PC-9 (cell line): Measurements from ENCODE around the gene CLEC16A. TPM values are rescaled to one million over a fixed set of nuclear protein-coding genes. Genes with fewer than 3 reads are reported as not detected.

Experiments
- BruUV-seq: library from RNA; stranded (reverse); fragments of 400-500 nt; replicated peaks from 2 replicates; lab custom pipeline; 2021; lab: Mats Ljungman, UMichigan
- CTCF ChIA-PET: fragments of 300-600 bp; sonication (Branson Sonifier 250); formaldehyde crosslinking; loops from one replicate; lab custom pipeline; 2022; ENCODE audit warnings: antibody characterized with exemption; lab: Charles Lee
- POLR2A ChIA-PET: fragments of 300-600 bp; sonication (Branson Sonifier 250); formaldehyde crosslinking; loops from one replicate; lab custom pipeline; 2022; ENCODE audit warnings: antibody characterized with exemption; ENCODE audit not compliant: unreplicated experiment; lab: Charles Lee
- DNase-seq, 2 experiments: peaks; one replicate each; pipeline versions ENCODE4 v3.0.0 to v3.0.0-alpha.2; 2015 to 2022; ENCODE audit warnings: mixed read lengths in 1 of 2
- H2AFZ ChIP-seq: fragments of 200-600 bp; sonication (generic); 2 replicates; pipeline ENCODE4 v1.8.1; 2017; ENCODE audit warnings: antibody characterized with exemption
- H3F3A ChIP-seq: fragments of 200-600 bp; sonication (generic); 2 replicates; pipeline ENCODE4 v1.8.1; 2017; ENCODE audit warnings: antibody characterized with exemption, mild to moderate bottlenecking, low read depth; ENCODE audit not compliant: insufficient read depth
- H3K27ac ChIP-seq: fragments of 200-600 bp; sonication (generic); 2 replicates; pipeline ENCODE4 v1.6.1; 2016; ENCODE audit warnings: mixed run types
- H3K27me3 ChIP-seq: fragments of 200-600 bp; sonication (generic); 2 replicates; pipeline ENCODE4 v1.6.1; 2016; ENCODE audit warnings: low read depth, mixed run types; ENCODE audit not compliant: insufficient read depth
- H3K36me3 ChIP-seq: fragments of 200-600 bp; sonication (generic); 2 replicates; pipeline ENCODE4 v1.6.1; 2016; ENCODE audit warnings: low read depth, mixed run types
- H3K4me1 ChIP-seq: fragments of 200-600 bp; sonication (generic); replicated peaks from 2 replicates; pipeline ENCODE4 v1.6.1; 2016; ENCODE audit warnings: mixed run types; ENCODE audit not compliant: insufficient read depth
- H3K4me2 ChIP-seq: fragments of 200-600 bp; sonication (generic); 2 replicates; pipeline ENCODE4 v1.6.1; 2017; ENCODE audit warnings: mixed run types
- H3K4me3 ChIP-seq: fragments of 200-600 bp; sonication (generic); 2 replicates; pipeline ENCODE4 v1.6.1; 2016; ENCODE audit warnings: mixed run types
- H3K79me2 ChIP-seq: fragments of 200-600 bp; sonication (generic); 2 replicates; pipeline ENCODE4 v1.6.1; 2017; ENCODE audit warnings: low read depth, mixed run types
- H3K9me2 ChIP-seq: fragments of 200-600 bp; sonication (generic); 2 replicates; pipeline ENCODE4 v1.8.1; 2017; ENCODE audit warnings: mild to moderate bottlenecking; ENCODE audit not compliant: insufficient read depth
- H3K9me3 ChIP-seq: fragments of 200-600 bp; sonication (generic); 2 replicates; pipeline ENCODE4 v1.8.1; 2016; ENCODE audit warnings: low read depth; ENCODE audit not compliant: insufficient read depth
- H4K20me1 ChIP-seq: fragments of 200-600 bp; sonication (generic); 2 replicates; pipeline ENCODE4 v1.8.1; 2017; ENCODE audit not compliant: insufficient read depth
- EZH2 ChIP-seq: fragments of 200-600 bp; sonication (generic); IDR thresholded peaks from 2 replicates; pipeline ENCODE4 v1.8.0; 2017; ENCODE audit warnings: antibody characterized with exemption, low read depth
- intact Hi-C: fragments of 100-400 bp; cut with micrococcal nuclease; formaldehyde crosslinking; loops from one replicate; pipeline ENCODE4 v1.10.0; 2022; ENCODE audit not compliant: unreplicated experiment
- total RNA-seq: library from RNA; stranded (reverse); gene quantifications from 2 replicates; pipeline ENCODE4 v1.2.3, GENCODE V29; 2021
- TF ChIP-seq, protein P1 (sequence below): fragments of 200-600 bp; sonication (generic); conservative IDR thresholded peaks from 2 replicates; pipeline ENCODE4 v1.6.1; 2017; ENCODE audit warnings: mixed run types, antibody characterized with exemption, mild to moderate bottlenecking, moderate library complexity

CLEC16A gene
- total RNA-seq, 1 experiment from 2014 or later: 34.9 TPM

DNA sequence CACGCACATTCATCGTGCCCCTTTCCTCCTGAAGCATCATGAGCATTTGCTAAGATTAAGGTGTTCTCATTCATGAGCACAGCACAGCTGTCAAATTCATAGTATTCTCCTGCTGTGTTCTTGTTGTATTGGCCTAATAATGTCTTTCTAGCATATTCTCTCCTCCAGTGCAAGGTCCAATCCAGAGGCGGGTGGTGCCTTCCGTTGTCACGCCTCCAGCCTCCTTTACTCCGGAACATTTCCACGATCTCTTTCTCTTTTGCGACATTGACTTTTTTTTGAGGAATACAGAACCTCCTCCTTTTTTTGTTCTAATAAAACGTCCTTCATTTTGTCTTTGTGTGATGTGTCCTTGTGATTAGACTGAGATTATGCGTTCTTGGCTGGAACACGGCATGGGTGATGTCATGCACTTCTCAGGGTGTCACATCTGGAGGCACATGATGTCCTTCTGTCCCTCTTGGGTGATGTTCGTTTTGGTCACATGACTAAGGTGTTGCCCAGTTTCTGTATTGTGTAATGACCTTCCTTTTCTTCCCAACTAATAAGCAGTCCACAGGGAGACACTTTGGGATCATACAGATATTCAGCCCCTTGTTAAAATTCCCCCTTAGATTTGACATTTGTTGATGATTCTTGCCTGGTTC is 66.3 kb downstream of the CLEC16A start:
- intact Hi-C loops: no loop called here
- Histone ChIP-seq H3K27ac (no peak overlapping the region), H4K20me1 (no peaks in the 10 kb centered on the region), H2AFZ (no peak overlapping the region), H3K79me2 (no peaks in the 10 kb centered on the region), H3K36me3 (no peaks in the 10 kb centered on the region), H3K9me3 (no peaks in the 10 kb centered on the region), H3K27me3 (no peaks in the 10 kb centered on the region), H3K4me1 (peaks cover 8% of the 10 kb centered on the region), H3F3A (peaks cover 4% of the 10 kb centered on the region; the same call in 1 of the 2 replicates), H3K9me2 (no peaks in the 10 kb centered on the region), H3K4me2 (no peak overlapping the region), H3K4me3 (no peak overlapping the region)
- CTCF ChIA-PET: no interaction called here
- no peak for DNase-seq
- TF ChIP-seq, protein P1, sequence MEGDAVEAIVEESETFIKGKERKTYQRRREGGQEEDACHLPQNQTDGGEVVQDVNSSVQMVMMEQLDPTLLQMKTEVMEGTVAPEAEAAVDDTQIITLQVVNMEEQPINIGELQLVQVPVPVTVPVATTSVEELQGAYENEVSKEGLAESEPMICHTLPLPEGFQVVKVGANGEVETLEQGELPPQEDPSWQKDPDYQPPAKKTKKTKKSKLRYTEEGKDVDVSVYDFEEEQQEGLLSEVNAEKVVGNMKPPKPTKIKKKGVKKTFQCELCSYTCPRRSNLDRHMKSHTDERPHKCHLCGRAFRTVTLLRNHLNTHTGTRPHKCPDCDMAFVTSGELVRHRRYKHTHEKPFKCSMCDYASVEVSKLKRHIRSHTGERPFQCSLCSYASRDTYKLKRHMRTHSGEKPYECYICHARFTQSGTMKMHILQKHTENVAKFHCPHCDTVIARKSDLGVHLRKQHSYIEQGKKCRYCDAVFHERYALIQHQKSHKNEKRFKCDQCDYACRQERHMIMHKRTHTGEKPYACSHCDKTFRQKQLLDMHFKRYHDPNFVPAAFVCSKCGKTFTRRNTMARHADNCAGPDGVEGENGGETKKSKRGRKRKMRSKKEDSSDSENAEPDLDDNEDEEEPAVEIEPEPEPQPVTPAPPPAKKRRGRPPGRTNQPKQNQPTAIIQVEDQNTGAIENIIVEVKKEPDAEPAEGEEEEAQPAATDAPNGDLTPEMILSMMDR: no peak
- no peak for TF ChIP-seq EZH2
- POLR2A ChIA-PET: no interaction called here
- BruUV-seq: no TSS peak

DNA sequence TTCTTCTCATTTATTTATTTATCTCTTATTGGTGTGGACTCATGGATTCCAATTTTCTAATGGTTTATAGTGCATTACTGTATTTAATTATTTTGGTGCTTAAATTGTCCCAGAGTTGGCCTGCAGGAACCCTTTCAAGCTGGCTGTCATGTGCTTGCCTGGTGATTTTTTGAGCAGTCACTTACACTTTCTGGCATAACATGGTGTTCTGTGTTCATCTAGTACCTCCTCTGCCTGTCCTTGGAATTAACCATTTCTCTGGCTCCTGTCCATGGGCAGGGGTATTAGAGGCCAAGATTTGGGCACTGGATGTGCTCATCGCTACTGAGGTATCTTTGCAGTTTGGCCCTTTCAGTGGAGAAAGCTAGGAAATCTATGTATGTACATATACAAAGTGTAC is 67.0 kb downstream of the CLEC16A start:
- Histone ChIP-seq H4K20me1 (no peaks in the 10 kb centered on the region), H3K27ac (no peak overlapping the region), H3K79me2 (no peaks in the 10 kb centered on the region), H3K4me2 (no peak overlapping the region), H3K27me3 (no peaks in the 10 kb centered on the region), H3K9me2 (no peaks in the 10 kb centered on the region), H3K4me3 (no peak overlapping the region), H3K9me3 (no peaks in the 10 kb centered on the region), H3F3A (peaks cover 8% of the 10 kb centered on the region; the same call in 1 of the 2 replicates), H3K4me1 (peaks cover 14% of the 10 kb centered on the region), H3K36me3 (no peaks in the 10 kb centered on the region), H2AFZ (no peak overlapping the region)
- no TSS peak for BruUV-seq
- CTCF ChIA-PET: no interaction called here
- POLR2A ChIA-PET: no interaction called here
- TF ChIP-seq EZH2: no peak
- TF ChIP-seq, protein P1: no peak
- intact Hi-C loops: no loop called here
- DNase-seq: no peak

DNA sequence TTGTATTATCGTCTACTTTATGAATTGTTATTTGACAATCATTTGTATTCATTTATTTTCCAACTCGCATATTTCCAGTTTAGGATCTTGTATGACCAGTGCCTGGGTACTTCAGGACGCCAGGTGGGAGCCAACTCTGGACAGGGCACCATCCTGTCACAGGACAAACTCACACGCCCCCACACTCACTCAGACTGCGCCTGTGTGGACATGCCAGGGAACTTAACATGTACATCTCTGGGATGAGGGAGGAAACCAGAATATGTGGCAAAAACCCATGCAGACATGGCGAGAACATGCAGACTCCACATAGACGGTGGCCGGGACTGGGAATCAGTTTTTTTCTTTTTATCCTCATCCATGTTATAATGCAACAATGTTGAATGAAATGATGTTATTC is 68.5 kb downstream of the CLEC16A start:
- Histone ChIP-seq H3F3A (peaks cover 16% of the 10 kb centered on the region; the same call in 1 of the 2 replicates), H3K27ac (no peak overlapping the region), H3K4me1 (peaks cover 28% of the 10 kb centered on the region), H4K20me1 (no peaks in the 10 kb centered on the region), H3K4me3 (no peak overlapping the region), H3K36me3 (no peaks in the 10 kb centered on the region), H3K9me3 (no peaks in the 10 kb centered on the region), H2AFZ (no peak overlapping the region), H3K9me2 (no peaks in the 10 kb centered on the region), H3K4me2 (no peak overlapping the region), H3K27me3 (no peaks in the 10 kb centered on the region), H3K79me2 (no peaks in the 10 kb centered on the region)
- intact Hi-C loops: no loop called here
- no peak for TF ChIP-seq EZH2
- TF ChIP-seq, protein P1: no peak
- no peak for DNase-seq
- no TSS peak for BruUV-seq
- CTCF ChIA-PET: interaction anchor here (0.5 kb wide), 1 partner anchor 542 kb away, joined by 5 read pairs; no protein-coding TSS in a partner anchor
- POLR2A ChIA-PET: no interaction called here
